ELR (cell line): ENCODE results near the gene PID1.
A peak's percentile ranks its signal among the peaks of the same experiment; 100 is the strongest.

Experiments
- DNase-seq: peaks from one replicate; pipeline ENCODE4 v3.0.0-alpha.2; 2015; ENCODE audit warnings: low read depth

Gene PID1

DNA sequence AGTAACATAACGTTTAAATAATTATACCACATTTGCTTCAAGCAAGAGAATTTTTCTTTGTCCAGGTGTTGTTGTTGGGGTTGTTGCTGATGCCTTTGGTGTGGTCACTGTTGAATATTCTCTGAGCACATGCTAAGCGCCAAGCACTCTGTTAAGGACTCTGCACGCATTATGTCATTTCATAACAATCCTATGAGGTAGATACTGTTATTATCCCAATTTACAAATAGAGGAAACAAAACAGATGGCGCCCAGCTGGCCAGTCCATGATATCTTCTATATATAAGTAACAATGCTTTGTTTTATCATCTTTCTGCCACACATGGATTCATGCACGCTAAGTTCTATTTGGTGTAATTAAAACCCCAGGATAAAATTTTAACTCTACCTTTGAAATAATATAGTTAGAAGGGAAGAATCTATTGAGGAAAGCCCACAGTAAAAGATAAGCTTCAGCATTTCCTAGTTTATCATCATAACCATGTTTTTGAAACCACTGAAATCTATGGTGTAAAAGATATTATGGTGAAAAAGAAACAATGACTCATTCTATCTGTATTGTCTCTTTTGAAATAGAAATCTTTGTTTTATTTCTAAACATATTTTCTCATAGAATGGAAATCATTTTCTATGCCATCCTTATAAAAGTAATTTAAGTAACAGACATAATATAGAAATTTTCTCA is 199.7 kb downstream of the PID1 start:
- DNase-seq: peak; percentile 40

DNA sequence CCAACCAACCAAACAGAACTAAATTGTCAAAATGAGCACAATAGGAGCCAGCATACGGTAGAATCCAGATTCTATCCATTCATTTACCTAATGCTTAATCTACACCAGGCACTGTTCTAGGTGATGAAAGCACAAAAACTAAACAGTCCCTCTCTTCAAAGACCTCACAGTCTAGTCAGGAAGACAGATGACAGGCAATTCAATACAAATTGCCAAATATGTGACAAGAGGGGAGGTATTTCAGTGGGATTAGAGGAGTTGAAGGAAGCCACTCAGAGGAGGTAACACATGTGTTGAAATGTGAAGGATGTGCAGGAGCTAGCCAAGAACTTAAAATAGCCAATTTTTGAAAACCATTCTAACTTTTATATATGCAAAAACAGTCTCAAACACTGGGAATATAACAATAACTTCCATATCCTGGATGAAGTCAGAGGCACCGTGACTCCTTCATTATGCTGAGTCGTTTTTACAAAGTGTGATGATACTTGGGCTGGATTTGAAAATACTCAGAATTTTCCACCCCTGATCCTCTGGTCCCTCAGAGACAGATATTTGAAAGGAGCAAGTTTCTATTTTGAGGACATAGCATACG is 204.9 kb downstream of the PID1 start:
- DNase-seq: no peak

DNA sequence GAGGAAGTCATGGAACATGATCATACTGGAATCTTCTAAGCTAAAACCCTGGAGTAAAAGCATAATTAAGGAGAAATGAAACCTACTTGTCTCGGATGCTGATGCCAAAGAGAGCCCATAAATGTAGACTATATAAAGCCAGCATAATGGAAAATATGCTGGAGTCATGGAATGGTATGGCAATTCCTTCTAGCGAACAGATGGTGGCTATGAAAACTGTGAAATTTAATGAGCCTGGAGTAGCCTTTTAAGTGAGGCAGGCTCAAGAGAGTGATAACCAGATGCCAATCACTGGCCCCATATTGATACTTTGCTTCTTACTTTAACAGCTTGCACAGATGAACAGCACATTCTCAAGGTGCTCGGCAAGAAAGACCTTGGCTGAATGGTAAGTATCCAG is 206.3 kb downstream of the PID1 start:
- DNase-seq: no peak

DNA sequence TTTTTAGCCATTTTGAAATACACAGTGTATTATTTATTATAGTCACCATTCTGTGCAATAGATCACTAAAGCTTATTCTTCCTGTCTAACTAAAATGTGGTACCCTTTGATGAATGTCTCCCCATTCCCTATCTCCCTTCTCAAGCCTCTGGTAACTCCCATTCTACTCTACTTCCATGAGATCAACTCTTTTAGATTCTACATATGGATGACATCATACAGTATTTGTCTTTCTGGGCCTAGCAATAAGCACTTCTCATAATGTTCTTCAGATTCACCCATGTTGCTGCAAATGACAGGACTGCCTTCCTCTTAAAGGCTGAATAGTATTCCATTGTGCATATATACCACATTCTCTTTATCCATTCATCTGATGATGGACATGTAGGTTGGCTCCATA is 210.9 kb downstream of the PID1 start:
- DNase-seq: no peak

DNA sequence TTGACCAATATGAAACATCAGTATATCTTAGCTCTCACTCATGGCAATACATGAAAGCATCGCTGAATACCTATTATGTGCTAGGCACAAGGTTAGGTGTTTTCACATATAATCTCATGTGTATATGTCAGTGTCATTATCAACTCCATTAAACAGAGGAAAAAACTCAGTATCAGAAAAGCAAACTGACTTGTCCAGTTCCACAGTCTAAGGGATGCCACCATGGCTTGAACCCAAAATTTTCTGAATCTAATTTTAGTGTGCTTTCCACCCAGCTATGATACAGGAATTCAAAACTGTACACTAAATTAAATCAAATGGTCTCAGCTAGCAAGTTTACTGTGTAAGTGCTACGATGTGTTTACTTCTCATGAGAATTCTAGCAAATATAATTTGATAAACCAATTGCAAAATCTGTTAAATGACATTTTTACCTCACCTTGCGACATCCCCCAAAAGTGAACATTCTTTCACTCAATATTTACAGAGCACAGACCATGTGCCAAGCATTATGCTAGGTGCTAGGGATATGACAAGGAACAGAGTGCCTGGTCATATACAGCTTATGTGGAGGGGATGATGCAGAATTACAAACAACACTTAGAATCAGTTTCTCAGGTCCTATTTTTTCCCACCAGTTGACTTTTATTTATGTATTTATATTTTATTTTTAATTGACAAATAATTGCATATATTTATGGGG is 211.6 kb downstream of the PID1 start:
- DNase-seq: no peak

DNA sequence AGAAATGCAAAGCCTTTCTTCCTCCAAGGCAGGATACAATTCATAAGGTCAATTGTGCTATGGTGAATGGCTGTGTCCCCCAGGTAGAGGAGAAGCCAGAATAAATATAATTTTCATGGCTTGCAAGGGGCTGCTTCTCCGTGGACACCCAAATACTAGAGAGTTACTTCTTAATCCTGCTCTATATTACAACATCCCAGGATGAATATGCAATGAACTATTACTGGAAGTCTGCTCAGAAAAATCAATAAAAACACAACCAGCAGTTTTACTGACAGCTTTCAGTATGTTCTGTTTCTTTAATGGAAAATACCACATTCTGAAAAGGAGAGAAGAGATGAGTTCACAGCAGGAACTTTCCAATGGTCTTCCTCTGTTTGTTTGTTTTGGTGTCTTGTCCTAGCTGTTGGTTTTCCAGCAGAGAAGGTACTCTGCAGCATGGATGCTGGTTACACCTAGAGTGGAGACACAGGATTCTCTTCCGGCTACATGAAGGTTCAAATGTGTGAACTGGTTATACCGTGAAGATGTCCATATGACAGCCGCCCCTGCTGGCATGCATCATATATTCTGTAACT is 213.0 kb downstream of the PID1 start:
- no peak for DNase-seq

DNA sequence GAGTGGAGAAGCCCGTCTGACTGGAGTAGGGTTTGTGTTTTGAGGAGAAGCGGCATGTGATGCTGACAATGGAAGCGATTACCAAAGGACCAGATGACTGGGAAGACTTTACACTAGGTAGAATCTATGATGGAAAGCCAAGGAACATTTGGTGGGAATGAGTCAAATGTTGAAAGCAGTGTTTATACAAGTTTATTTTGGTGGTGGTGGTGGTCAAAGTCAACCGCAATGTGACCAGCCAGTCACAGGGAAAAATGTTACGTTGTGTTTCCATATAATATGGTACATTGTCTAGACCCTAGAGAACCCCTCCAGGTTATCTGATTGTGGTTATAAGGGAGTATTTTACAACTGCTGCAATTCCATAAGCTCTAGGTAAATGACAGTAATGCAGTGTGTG is 216.8 kb downstream of the PID1 start:
- no peak for DNase-seq

DNA sequence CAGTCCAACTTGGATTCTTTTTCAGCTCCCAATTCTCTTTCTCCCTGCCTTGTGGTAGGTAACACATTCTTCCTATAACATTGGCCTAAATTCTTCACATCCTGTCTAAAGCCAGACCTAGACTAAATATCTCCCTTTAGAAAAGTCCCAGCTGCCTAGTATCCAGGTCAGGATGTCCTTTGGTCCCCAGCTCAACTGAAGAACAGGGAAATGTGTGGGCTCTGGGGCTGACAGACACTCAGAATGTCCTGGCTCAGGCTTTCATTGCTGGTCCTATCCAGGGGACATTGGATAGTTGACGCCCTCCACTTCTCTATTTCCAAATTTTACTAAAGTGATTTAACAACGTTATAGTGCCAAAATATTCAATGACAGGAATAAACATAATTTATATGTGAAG is 219.3 kb downstream of the PID1 start:
- DNase-seq: no peak

DNA sequence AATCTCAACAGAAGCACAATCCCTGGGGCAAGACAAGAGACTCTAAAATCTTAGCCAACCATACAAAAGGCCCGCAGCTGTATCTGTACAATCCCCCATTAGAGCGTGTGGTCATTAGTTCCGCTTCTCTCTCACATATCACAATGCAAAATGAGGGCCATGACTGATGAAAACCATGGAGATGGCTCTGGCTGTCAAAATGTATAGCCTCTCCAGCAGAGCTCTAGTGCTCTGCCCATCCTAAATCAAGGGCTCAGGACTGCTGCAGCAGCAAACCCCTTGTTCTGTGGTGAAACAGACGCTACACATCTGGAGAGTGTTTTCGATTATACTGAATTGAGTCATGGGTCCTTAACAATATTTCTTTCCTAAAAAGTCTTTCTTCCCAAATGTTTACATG is 221.0 kb downstream of the PID1 start:
- no peak for DNase-seq

DNA sequence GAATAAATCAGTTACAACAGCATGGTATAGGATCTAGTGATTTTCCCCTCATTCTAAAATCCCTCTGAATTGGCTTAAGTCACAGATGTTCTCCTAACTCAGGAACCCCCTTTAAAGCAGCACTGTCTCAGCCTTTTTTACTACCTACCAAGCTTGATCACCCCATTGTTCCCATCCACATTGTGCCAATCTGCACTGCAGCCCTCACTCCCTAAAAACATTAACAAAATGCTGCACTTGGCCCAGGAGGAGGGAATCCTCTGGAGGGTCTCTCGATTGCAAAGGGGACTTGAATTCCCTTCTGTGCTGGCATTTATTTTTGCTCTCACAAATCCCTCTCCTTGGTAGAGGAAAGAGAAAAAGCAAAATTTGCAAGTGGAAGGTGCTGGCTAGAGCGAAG is 223.0 kb downstream of the PID1 start:
- DNase-seq: no peak

DNA sequence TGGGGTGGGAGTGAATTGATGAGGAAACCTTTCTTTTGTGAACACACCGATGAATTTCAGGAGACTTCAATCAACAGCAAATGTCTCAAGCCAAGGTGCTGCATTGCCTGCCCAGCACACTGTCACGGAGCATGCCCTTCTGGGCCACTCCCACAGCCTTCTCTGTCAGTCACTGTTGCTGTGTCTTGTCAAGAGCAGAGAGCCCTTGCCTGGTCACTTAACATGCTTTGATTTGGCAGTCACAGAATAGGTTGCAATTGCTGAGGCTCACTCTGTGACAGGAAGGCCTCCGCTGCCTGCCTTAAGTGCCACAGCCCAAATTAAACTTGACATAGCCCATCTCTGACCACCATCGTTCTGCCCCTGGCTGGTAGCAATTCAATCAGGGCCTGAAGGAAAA is 225.4 kb downstream of the PID1 start:
- no peak for DNase-seq

DNA sequence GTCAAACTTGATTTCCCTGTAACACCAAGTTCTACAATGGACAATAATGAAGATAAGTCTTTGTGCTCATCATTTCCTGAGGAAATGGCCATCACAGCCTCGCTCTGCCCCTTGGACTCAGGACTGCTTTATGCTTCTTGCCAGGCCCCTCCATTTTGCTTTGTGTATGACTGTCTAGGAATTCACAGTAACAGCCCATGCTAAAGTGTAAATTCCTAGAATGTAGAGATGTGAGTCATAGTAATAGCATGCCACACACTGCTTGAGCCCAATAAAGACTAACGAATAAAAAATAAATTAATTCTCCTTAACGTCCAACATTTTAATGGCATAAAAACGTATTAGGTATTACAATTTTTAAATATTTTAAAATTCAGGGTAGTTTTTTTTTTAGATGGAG is 226.5 kb downstream of the PID1 start:
- DNase-seq: peak; percentile 68

DNA sequence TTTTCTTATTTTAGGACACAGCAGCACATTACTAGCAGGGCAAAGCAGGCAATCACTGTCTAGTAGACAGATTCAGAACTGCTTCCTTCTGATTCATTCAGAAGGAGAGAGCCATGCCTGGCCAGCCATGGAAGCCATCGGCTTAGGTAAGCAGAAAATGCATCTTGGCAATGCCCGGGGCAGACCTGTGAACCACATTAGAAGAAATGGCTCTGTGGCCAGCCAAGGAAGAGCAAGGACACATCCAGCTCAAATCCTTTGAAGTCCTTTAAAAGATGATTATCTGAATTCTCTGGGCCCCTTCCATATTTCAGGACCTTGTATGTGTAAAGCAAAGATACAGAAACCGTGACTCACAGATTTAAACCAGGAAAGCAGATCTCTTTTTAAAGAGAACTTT is 227.4 kb downstream of the PID1 start:
- DNase-seq: no peak

DNA sequence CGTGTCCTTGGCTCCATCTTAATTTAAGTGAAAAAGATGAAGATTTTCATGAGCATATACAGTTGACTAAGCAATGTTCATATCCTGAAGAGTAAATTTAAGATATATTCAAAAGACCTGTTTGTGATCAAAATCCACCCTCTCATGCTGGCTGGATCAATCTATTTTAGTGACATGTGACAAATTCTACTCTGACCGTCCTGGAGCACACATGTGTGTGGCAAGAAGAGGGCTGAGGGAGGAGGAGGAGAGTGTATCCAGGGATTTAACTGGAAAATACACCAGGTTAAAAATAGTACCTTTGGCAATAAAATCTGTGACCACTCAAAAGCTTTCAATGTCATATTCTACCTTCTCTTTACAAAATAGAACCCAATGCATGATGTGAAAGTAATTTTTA is 228.7 kb downstream of the PID1 start:
- no peak for DNase-seq

DNA sequence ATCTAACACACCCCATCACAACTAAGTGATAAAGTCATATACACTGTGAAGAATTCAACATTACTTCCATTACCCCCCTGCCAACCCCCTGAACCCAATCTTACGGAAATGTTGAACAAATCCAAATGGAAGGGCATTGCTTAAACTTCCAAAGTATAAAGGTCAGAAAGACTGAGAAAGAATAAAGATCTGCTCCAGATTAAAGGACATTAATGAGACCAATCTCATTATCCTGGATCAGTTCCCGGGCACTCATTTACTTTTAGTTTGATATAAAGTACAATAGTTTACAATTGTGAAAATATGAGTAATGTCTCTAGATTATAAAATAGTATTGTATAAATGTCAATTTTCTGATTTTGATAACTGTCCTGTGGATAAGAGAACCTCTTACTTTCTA is 229.4 kb downstream of the PID1 start:
- DNase-seq: no peak

DNA sequence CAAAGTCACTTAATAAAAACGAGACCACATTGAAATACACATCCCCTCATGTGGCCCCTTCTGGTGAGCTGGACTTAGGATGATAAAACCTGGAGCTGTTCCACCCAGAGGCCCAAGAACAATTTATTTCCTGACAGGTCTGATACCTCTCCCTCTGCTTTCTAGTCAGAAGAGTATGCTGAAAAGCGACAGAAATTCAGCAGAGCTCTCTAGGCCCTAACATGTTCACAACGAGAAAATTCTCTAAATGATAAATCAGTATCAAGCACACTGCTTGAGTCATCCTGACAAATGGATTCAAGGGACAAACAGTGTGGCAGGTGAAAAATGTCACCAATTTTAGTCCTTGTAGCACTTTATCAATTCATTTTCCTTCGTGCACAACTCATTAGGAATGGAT is 233.5 kb downstream of the PID1 start:
- DNase-seq: no peak

DNA sequence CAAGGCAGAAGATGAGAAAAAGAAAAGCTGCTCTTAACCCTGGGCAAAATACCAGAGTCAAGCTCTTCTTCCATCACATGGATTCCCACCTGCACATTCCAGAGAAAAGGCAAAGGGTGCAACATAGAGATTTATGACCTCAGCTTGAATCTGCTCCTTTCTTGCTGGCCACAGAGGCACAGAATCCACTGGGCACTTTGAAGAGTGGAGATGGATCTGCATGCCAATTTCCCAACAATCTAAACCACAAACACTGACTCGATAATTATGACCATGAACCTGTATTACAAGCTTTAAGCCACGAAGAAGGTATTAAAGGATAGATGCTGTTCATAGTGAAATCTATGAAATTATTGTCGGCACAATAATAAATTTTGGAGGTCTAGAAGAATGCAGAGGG is 237.3 kb downstream of the PID1 start:
- DNase-seq: peak; percentile 15

DNA sequence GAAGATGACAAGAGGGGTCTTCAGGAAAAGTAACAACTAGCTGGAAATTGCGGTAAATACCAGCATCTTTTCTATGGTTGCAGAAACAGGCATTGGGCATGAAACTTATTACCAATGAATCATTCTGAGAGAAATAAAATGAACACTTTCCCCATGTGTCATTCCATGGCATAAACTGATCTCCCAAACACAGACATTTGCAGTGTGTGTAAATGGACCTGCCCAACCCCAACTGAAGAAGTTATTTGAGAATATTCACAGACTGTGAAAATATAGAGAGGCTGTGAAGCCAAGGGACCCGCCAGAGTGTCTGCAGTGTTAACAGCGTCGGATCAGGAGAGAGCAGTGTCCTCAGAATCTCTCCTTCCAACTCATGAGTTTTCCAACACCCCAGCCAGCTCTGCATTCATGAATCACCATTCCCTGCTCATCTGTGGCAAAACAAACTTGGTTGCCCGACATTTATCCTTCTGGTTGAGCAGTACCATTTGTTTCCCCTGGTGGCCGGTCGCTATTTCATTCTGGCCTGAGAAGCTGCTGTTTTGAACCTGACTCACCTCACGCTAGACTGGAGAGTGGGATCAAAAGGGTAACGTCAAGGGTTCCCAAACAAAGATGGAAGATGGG is 238.4 kb downstream of the PID1 start:
- peak; percentile 25 for DNase-seq

DNA sequence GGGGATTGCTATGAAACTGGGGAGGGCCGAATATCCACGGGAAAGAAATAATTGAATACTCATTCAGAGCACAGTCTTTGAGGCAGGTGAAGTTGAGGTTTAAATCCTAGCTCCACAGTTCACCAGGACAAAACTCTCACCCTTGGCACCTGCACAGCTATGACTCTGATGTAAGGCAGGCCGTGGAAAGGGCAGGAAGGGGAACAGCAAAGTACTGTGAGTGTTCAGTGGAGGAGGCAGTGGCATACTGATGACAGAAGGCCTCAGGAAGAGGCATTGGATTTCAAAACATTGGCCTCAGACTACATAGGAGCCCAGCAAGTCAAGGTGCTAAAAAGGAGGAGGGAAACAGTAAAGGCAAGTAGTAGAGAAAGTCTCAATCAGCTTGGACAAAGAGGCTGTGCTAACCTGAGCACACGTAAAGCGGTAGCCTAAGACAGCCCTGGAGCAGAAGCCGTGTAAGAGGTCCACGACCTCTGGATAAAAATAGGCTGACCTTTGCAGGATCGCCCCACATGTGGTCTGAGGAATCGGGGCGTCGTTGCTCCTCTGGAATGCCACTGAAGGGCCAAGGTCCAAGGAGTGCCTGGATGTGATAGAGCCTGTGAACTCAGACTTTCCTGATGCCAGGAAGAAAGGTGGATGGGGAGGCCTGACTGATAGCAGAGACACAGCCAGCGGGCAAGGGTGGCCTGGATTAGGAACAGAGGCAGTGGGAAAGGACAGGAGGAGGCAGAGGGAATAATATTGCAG is 243.6 kb downstream of the PID1 start:
- no peak for DNase-seq

DNA sequence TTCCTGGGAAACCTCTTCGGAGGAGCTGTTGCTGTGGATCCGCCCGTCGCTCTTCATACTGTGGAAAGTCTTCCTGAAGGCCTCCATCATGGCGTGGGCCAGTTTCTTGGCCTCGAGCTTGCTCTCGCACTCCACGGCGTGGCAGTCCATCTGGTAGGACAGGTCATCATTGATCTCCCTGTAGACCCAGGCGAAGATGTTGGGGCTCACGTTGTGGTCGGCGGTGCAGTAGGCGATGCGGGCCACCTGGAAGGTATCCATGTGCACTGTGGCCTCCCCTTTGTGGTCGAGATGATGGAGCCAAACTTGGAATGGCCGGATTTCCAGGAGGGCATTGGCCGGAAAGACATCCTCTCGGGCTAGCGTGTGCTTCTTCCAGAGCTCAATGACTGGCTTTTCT is 245.4 kb downstream of the PID1 start:
- no peak for DNase-seq

DNA sequence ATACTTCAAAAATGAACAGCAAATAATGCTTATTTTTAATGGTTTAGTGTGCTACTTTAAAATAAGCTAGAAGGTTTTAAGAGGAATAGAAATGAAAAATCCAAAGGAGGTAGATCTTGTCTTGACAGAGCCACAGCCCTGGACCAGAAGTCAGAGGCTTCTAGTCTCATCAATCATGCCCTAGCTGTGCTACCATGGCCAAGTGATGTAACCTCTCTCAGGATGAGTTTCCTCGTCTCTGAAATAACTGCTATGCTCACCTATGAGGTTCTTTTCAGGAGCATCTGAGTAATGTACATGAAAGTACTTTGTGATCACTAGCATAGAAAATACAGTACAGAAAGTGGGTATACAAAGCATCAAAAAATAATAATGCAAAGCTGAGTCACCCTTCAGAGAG is 248.4 kb downstream of the PID1 start:
- DNase-seq: no peak

DNA sequence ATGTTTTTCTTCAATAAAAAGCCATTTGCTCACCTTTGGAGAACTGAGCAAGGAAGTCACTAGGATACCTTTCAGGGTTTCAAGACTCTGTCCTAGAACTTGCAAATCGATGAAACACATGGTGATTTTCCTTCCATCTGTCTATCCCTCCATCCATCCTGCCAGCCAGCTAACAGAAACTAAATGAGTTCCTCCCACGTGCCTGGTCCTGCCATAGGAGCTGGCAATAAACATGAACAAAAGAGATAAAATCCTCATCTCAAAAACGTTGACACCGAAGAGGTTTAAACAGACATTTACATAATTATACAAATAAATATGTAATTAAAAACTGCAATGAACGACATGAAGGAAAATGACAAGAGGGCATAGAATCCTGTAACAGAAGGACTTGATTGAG is 249.0 kb downstream of the PID1 start:
- DNase-seq: no peak
